ENCODE results near the gene GALNT6.
"Not testable (repeated sequence)": the region's sequence is repeated elsewhere in the genome, so short reads cannot be mapped to it uniquely, and the experiment has no call there.

GALNT6 gene

DNA sequence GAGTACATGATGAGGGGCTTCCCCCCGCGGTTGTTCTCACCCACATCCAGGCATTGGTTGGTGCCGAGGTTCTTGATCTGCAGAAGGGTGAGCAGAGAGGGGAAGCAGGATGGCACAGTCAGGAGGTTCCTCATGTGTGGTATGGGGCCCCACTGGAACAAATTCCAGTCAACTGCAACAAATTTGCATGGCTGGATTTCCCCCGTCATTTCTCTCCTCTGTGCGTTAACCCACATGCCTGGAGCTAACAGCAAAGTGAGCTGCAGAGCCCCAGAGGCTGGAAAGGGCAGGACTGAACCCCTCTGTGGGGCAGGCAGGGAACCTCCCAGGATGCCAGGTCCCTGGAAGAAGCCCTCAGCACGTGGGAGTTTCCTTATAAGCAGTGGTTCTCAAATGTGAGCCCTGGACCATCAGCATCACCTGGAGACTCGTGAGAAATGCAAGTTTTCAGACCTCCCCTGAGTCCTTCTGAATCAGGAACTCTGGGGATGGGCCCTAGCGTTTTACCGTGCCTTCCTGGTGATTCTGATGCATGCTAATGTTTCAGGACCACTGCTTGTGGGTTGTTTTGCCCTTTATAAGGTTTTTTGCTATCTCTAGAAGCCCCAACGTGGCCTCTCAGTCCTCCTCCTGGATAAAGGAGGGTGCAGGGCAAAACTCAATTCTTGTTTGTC lies 33.7 kb downstream of the GALNT6 start:
- no peak for DNase-seq

DNA sequence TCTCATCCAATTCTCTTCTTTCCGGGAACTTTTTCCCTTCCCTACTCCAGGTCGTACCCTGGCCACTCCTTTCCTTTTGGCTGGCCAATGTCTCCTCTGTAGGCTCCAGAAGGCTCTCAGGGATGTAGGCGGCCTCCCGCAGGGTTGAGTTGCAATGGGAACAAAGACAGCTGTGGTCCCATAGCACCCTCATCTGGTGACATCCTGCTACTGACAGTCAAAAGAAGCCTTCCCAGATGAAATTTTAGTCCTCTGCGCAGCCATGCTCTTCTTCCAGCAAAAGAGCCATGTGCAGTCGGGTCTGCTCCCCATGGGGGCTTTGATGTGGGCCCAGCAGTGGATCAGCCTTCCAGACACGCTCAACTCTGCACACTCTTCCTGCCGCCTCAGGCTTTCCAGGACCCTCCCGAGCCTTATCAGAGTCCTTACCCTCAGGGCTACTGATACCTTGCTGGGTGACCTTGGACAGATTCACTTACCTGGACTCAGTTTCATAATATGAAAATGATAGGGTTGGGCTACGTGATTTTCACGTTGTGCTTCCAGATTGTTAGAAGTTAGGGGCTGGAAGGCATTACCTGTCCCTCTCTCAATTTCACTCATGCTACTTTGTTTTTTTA lies 39.2 kb downstream of the GALNT6 start:
- peak; percentile 72 for DNase-seq

- DNase-seq: peak; percentile 73
Observed at GRCh38 chr12:51349026-51349425, 42.2 kb downstream of the GALNT6 start.

GRCh38 chr12:51348116-51348515 lies 43.1 kb downstream of the GALNT6 start:
- no peak for DNase-seq

DNA sequence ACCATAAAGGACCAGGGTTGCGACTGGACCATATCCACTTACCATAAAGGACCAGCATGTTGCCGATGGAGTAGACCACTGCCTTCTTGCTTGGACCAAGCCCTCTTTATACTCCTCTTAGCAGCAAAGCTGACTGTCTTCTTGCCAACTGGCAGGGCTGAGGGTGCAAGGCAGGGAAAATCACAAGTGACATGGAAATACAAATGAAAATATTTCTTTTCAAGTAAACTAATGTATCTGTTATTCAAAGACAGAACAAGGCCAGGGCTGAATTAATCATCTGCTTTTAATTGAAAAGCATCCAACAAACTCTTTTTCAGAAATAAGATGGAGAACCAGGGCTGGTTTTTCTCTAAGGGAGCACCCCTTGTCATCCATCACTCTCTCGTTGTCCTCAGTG lies 44.6 kb downstream of the GALNT6 start, which contains the start of gene CELA1:
Gene CELA1, minus strand, starts transcription at position 99 of the 400 bp plus-strand sequence. Its CDS starts 41 bp downstream, at position 58.
- no peak for DNase-seq

DNA sequence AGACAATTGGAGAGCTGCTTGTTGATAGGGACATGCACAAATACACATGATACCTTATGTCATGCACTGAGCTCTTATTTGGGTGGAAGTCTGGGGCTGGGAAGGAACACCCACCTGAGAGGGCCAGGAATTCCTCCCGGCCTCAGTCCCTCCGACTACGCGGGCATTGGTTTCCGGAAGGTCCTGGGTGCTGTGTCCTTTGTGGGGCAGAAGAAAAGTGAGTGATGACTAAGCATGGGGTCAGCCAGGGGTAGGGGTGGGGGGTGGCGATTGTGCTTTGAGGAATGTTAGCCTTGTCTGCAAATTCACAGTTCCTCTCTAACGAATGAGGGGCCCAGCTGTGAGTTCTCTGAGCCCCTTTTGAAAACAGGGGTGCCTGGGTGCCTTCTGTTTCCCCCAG lies 45.5 kb downstream of the GALNT6 start:
- peak; percentile 25 for DNase-seq

GRCh38 chr12:51343201-51343600 lies 48.0 kb downstream of the GALNT6 start:
- no peak for DNase-seq

DNA sequence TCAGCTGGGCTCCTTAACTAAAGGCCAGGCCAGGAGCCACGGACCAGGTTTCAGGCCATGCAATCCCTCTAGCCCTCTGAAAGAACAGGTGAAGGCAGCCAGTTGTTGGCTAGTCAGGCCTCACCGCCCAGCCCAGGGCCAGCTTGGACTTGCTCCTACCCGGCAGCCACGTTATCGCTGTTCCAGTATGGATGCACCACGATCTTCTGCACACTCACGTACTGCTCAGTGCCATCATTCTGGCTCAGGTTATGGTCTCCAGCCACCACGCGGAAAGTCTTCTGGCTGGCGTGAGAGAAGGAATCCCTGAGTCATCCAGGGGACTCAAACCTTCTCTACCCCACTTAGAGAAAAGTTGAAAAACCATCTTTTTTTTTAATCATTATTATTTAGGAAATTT lies 48.8 kb downstream of the GALNT6 start:
- no peak for DNase-seq

GRCh38 chr12:51341251-51342007 lies 49.8 kb downstream of the GALNT6 start:
- peak; percentile 70 for DNase-seq

DNA sequence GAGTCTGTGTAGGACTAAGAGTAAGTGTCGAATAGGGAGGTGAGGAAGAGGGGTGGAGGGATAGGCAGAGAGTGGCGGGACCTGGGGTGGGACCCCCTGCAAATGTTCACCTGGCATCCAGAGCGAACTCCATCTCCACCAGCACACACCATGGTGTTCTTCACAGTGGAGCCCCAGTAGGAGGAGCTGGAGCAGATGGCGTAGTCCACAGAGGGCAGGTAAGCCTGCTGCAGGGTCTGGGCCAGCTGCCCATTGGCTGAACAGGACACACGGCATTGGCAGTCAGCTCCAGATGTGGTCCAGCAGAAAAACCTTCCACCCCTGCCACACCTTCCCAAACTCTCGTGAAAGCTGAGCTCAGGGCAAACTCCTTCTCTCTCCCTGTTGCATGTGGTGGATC lies 51.5 kb downstream of the GALNT6 start:
- DNase-seq: no peak

DNA sequence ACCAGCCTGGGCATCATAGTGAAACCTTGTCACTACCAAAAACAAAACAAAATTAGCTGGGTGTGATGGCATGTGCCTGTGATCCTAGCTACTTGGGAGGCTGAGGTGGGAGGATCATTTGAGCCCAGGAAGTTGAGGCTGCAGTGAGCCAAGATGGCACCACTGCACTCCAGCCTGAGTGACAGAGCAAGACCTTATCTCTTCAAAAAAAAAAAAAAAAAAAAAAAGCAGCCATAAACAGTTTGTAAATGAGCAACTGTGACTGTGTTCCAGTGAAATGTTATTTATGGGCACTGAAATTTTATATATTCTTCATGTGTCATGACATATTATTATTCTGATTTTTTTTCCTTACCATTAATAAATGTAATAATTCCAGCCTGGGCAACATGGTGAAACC lies 53.9 kb downstream of the GALNT6 start:
- not testable (repeated sequence) for DNase-seq

- no peak for DNase-seq
Observed at GRCh38 chr12:51335931-51336330, 55.3 kb downstream of the GALNT6 start.

GRCh38 chr12:51334764-51335163 lies 56.4 kb downstream of the GALNT6 start:
- no peak for DNase-seq

GRCh38 chr12:51333536-51333935 lies 57.7 kb downstream of the GALNT6 start:
- no peak for DNase-seq

DNA sequence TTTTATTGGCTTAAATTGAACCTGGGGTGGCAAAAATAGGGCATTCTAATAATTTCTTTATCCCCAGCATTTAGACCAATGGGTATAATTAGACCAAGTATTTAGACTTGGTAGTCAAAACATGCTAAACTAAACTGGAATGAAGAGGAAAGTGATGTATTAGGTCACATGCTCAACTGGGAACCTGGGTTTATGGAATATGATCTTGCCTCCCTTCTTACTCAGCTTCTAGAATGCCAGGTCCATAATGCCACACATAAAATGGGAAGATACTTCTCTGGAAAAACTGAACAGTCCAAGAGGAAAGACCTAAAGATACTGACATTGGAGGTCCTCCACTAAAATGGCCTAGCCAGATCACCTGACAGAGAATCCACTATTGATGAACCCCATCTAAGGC lies 61.0 kb downstream of the GALNT6 start:
- peak; percentile 17 for DNase-seq

DNA sequence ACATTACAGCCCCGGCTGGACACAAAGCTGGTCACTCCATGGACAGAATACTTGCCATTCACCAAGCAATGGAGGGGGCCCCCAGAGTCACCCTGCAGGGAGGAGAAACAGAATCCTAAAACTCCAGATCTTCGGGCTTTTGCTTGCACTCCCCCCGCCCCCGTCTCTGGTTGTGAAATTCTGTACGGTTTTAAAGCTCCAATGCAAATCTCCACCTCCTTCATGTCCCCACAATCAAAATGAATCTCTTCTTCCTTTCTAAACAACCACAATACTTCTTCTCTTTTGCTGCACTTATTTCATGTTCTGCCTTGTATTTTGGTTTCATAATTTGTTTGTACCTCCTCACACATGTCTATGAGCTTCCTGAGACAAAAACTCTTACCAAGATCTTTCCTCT lies 61.5 kb downstream of the GALNT6 start:
- DNase-seq: no peak

GRCh38 chr12:51328587-51328986 lies 62.6 kb downstream of the GALNT6 start:
- DNase-seq: no peak

GRCh38 chr12:51326698-51327439 lies 64.3 kb downstream of the GALNT6 start:
- peak; percentile 77 for DNase-seq

DNA sequence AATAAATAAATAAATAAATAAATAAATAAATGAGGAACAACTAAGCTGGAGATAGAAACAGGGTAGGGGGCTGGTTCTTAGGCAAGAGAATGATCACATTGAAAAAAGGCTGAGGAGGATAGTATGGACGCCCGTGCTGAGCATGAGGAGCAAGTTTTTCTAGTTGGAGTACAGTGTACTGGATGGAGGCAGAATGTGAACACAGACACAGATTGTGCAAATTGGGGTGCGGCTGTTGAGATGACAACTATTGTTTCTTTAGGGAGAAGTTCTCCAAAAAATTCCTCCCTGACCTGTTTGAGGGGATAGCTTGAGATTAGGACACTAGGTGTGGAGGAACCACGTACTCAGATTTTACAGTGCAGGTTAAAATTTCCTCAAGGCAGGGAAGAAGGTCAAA lies 66.3 kb downstream of the GALNT6 start:
- DNase-seq: no peak

- DNase-seq: no peak
Observed at GRCh38 chr12:51323966-51324895, 67.0 kb downstream of the GALNT6 start, which contains the start of gene BIN2. Gene BIN2 (minus strand): TSS chr12:51324174. CDS start chr12:51324102, 72 bp downstream.

DNA sequence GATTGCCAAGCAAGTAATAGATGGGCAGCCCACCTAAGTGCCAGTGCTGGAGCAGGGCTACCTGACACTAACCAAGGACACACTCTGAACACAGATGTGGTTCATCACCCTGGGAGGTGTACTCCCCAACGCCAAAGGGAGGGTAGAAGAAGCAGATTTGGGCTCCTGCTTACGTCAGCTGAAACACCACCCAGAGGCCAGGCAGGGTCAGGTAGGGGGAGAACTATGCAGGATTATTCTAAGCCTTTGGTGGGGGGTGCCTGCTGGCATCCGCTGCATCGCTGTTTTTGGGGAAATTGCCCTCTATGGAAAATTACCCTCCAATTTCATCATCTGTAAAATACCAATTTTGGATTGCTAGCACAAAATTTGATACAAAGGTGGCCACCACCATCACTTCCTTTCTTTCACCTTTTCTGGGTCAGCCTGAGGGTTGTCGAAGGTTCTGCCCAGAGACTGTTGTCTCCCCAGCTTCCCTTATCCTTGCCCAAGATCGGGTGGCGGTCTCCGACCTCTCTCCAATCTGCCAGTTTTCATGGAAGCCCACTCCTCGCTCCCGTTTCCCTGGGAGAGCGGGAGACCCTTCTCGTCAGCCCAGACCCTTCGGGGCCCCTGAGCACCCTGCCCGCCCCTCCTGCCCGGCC lies 67.8 kb downstream of the GALNT6 start:
- no peak for DNase-seq
